ENCODE results near the gene NTRK1.

The NTRK1 gene

GRCh38 chr1:156899956-156900718 is 39.5 kb downstream of the NTRK1 start:
- no peak for FAIRE-seq

GRCh38 chr1:156900896-156901589 is 40.4 kb downstream of the NTRK1 start:
- no peak for FAIRE-seq

DNA sequence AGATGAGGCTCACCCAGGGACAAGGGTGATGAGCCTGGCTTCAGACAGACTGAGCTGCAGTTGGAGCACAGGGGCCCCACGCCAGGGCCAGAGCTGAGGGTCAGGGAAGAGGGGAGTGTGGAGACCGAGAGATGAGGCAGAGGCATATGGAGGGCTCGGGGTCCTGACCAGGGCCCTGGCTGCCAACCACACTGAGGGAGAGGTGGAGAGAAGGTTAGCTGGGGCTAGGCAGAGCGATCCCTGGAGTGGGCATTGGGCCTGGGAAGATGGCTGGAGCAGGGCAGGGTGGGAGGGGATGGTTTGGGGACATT is 40.9 kb downstream of the NTRK1 start:
- FAIRE-seq = no peak

GRCh38 chr1:156901966-156902915 is 41.6 kb downstream of the NTRK1 start:
- FAIRE-seq = no peak

DNA sequence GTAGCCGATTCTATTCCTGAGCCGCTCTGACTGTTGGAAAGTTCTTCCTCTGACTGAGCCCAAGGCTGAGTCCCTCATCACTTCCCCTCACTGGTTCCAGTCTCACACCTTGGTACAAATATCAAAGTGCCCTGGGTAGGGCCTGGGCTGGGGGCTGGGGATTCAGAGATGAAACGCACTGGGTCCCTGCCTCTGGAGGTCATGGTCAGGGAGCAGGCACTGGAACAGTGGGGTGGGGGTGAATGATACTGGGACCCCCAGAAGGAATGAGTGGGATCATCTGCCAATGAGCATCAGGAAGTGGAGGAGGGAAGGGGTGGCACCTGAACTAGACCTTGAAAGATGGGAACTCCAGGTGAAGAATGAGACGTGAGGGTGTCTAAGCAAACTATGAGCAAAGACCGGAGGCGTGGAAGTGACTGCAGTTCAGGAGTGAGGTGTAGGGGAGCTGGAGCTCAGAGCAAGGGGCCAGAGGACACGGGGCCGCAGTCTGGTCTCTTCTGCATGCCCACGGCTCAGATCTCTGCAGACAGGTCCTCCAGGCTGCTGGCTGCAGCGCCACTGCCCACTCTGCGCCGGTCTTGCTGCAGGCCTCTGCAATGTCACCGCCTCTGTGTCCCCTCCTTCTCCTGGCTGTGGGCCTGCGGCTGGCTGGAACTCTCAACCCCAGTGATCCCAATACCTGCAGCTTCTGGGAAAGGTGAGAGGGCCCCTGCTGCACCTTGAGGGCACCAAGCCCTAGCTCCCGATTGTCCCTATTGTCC is 42.8 kb downstream of the NTRK1 start:
- FAIRE-seq = no peak

GRCh38 chr1:156904187-156904959 is 43.7 kb downstream of the NTRK1 start:
- FAIRE-seq = no peak

GRCh38 chr1:156905176-156905575 is 44.5 kb downstream of the NTRK1 start:
- no peak for FAIRE-seq

DNA sequence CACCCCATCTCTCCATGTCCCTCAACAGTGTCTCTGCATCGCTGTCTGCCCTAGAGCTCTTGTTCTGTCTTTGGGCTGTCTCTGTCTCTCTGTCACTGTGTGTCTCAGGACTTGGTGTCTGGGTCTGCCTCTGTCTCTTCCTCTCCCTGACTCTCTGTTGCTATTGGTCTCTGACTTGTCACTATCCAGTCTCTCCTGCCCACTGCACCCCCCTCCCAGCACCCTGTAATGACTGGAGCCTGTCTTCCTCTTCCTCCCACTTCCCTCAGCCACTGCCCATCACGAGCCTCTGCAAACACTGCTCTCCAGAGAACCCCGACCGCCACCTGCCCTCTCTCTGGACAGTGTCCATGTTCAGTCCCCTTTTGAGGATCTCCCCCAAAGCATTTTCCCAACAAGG is 45.0 kb downstream of the NTRK1 start:
- FAIRE-seq = no peak

GRCh38 chr1:156906206-156906906 is 45.7 kb downstream of the NTRK1 start:
- FAIRE-seq = no peak

DNA sequence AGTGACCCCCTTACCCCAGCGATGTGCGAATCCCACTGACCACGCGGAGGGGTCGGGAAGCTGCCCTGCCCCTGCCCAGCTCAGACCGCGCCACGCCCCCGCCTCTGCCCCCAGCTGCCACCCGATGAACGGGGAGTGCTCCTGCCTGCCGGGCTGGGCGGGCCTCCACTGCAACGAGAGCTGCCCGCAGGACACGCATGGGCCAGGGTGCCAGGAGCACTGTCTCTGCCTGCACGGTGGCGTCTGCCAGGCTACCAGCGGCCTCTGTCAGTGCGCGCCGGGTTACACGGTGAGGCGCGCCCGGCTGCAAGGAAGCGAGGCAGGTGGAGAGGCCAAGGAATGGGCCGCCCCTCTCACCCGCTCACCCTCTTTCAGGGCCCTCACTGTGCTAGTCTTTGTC is 47.9 kb downstream of the NTRK1 start:
- FAIRE-seq = no peak

GRCh38 chr1:156908955-156909354 is 48.3 kb downstream of the NTRK1 start:
- FAIRE-seq = no peak

DNA sequence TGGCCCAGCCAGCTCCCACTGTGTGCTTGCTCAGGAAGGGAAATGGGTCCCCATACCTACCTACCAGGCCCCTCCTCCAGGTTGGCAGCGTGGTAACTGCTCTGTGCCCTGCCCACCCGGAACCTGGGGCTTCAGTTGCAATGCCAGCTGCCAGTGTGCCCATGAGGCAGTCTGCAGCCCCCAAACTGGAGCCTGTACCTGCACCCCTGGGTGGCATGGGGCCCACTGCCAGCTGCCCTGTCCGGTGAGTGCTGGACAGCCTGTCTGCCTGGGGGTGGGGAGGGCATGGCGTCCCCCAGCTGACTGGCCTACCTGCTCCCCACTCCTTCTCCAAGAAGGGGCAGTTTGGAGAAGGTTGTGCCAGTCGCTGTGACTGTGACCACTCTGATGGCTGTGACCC is 49.0 kb downstream of the NTRK1 start:
- no peak for FAIRE-seq

GRCh38 chr1:156910309-156910782 is 49.7 kb downstream of the NTRK1 start:
- FAIRE-seq = no peak

GRCh38 chr1:156911577-156912298 is 51.1 kb downstream of the NTRK1 start:
- FAIRE-seq = no peak

DNA sequence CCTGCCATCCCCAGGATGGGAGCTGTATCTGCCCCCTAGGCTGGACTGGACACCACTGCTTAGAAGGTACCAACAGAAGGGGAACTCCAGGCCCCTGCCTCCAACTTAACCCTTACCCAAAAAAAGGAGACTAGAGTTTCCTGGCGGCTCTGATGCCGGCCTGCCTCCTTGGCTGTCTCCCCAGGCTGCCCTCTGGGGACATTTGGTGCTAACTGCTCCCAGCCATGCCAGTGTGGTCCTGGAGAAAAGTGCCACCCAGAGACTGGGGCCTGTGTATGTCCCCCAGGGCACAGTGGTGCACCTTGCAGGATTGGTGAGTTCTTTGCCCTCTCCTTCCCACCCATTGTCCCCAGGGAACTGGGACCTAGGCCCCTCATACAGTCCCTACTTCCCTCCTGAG is 51.6 kb downstream of the NTRK1 start:
- FAIRE-seq = no peak

- no peak for FAIRE-seq
These were observed 52.5 kb downstream of the NTRK1 start for GRCh38 chr1:156912861-156913808.

DNA sequence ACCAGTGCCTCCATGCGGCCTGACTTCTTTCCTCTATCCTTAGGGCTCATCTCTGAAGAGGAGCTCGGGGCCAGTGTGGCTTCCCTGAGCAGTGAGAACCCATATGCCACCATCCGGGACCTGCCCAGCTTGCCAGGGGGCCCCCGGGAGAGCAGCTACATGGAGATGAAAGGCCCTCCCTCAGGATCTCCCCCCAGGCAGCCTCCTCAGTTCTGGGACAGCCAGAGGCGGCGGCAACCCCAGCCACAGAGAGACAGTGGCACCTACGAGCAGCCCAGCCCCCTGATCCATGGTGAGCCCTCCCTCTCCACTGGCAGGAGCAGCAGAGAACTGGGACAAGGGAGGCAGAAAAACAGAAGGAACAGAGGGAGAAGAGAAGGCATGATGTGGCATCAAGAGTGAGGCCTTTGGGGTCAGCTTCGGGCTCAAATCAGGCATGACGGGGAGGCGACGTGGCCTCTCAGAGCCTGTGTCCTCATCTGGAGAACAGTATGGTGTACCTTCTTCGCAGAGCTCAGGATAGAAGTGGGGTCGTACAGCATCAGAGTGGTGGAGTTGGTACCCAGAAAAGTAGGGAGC is 53.2 kb downstream of the NTRK1 start:
- no peak for FAIRE-seq

- no peak for FAIRE-seq
These were observed 53.8 kb downstream of the NTRK1 start for GRCh38 chr1:156914440-156914856.
